HTR-8/SVneo (cell line): ENCODE measurements around the gene KIZ.

Experiments used
- DNase-seq: peaks from one replicate; pipeline ENCODE4 v3.0.0; 2011; ENCODE audit warnings: low spot score, mixed read lengths; ENCODE audit not compliant: insufficient read length
- FAIRE-seq: peaks from 2 replicates; lab custom pipeline; 2011; peaks lifted over from hg19 to GRCh38; lab: Jason Lieb, UNC

Gene KIZ

GRCh38 chr20:21214431-21214830 is 88.5 kb downstream of the KIZ start:
- FAIRE-seq: no peak
- DNase-seq: no peak

- FAIRE-seq (no peak), DNase-seq (no peak)
Observed at GRCh38 chr20:21219686-21220085, 93.8 kb downstream of the KIZ start.

- DNase-seq (no peak), FAIRE-seq (no peak)
Observed at GRCh38 chr20:21224217-21224616, 98.3 kb downstream of the KIZ start.

GRCh38 chr20:21225215-21225947 is 99.5 kb downstream of the KIZ start:
- FAIRE-seq (no peak), DNase-seq (no peak)

- no peak for FAIRE-seq
Observed at GRCh38 chr20:21228511-21228910, 102.6 kb downstream of the KIZ start.

GRCh38 chr20:21229163-21229562 is 103.3 kb downstream of the KIZ start:
- DNase-seq (no peak), FAIRE-seq (no peak)

More at GRCh38 chr20:21228511-21228910, 102.6 kb downstream of the KIZ start:
- DNase-seq: no peak

- no peak for DNase-seq
- no peak for FAIRE-seq
Observed at GRCh38 chr20:21230220-21230619, 104.3 kb downstream of the KIZ start.

- FAIRE-seq (no peak), DNase-seq (no peak)
Observed at GRCh38 chr20:21230686-21231085, 104.8 kb downstream of the KIZ start.

GRCh38 chr20:21232546-21233280 is 106.8 kb downstream of the KIZ start:
- FAIRE-seq (no peak), DNase-seq (no peak)

- no peak for DNase-seq
- FAIRE-seq: no peak
Observed at GRCh38 chr20:21234324-21234723, 108.4 kb downstream of the KIZ start.

- DNase-seq (no peak), FAIRE-seq (no peak)
Observed at GRCh38 chr20:21234806-21235483, 109.1 kb downstream of the KIZ start.

- peak; percentile 38 for DNase-seq
- FAIRE-seq: no peak
Observed at GRCh38 chr20:21235484-21236445, 109.9 kb downstream of the KIZ start.

- FAIRE-seq: no peak
- DNase-seq: no peak
Observed at GRCh38 chr20:21237956-21238799, 112.3 kb downstream of the KIZ start.

- no peak for DNase-seq
- FAIRE-seq: no peak
Observed at GRCh38 chr20:21238818-21239536, 113.1 kb downstream of the KIZ start.

- no peak for DNase-seq
- no peak for FAIRE-seq
Observed at GRCh38 chr20:21240394-21240793, 114.5 kb downstream of the KIZ start.

- FAIRE-seq: no peak
- DNase-seq: no peak
Observed at GRCh38 chr20:21241406-21241805, 115.5 kb downstream of the KIZ start.

GRCh38 chr20:21243811-21244210 is 117.9 kb downstream of the KIZ start:
- no peak for FAIRE-seq
- no peak for DNase-seq

- DNase-seq (no peak), FAIRE-seq (no peak)
Observed at GRCh38 chr20:21244808-21245207, 118.9 kb downstream of the KIZ start.
